Lung (tissue), 12 donors: ENCODE data around the gene GALT. TPM values are rescaled to one million over a fixed set of nuclear protein-coding genes. Genes with fewer than 3 reads are reported as not detected.

ENCODE experiments used
- ATAC-seq: fragments of 200-7000 bp; cut with Tn5 transposase; one replicate; pipeline ENCODE4 v1.9.1; 2020; ENCODE audit warnings: moderate number of reproducible peaks; ENCODE audit not compliant: insufficient read depth, low FRiP score
- DNase-seq, 3 donors: peaks; one replicate each; pipeline ENCODE4 v3.0.0-alpha.2; 2013 to 2017
- H3K27ac ChIP-seq, 2 donors: one replicate each; pipeline ENCODE4 v1.5.1; 2013; ENCODE audit warnings: mild to moderate bottlenecking in 2 of 2, moderate library complexity in 2 of 2, control low read depth in 1 of 2, inconsistent platforms in 1 of 2, low read depth in 1 of 2, low read length in 1 of 2
- H3K27me3 ChIP-seq, 3 donors: one replicate each; pipeline ENCODE4 v1.5.1; 2013; ENCODE audit warnings: low read length in 2 of 3; ENCODE audit not compliant: control insufficient read depth in 3 of 3, insufficient read depth in 3 of 3
- H3K36me3 ChIP-seq, 4 donors: one replicate each; pipeline ENCODE4 v1.5.1; 2013; ENCODE audit warnings: low read length in 4 of 4, mild to moderate bottlenecking in 1 of 4, moderate library complexity in 1 of 4; ENCODE audit not compliant: control insufficient read depth in 4 of 4, insufficient read depth in 4 of 4
- H3K4me1 ChIP-seq, 5 donors: one replicate each; pipeline ENCODE4 v1.5.1; 2013; ENCODE audit warnings: low read length in 5 of 5, mild to moderate bottlenecking in 2 of 5, moderate library complexity in 1 of 5; ENCODE audit not compliant: control insufficient read depth in 5 of 5, insufficient read depth in 5 of 5
- H3K4me3 ChIP-seq: one replicate; pipeline ENCODE4 v1.5.1; 2013; ENCODE audit warnings: mild to moderate bottlenecking, control low read depth, moderate library complexity
- H3K9ac ChIP-seq, 2 donors: one replicate each; pipeline ENCODE4 v1.5.1; 2013; ENCODE audit warnings: low read length in 2 of 2, control low read depth in 1 of 2; ENCODE audit not compliant: insufficient read depth in 1 of 2
- H3K9me3 ChIP-seq, 4 donors: one replicate each; pipeline ENCODE4 v1.5.1; 2013; ENCODE audit warnings: low read length in 3 of 4, mild to moderate bottlenecking in 1 of 4, moderate library complexity in 1 of 4; ENCODE audit not compliant: control insufficient read depth in 4 of 4, insufficient read depth in 3 of 4
- CTCF ChIP-seq: IDR thresholded peaks from 2 replicates; pipeline ENCODE4 v1.5.1; 2012; ENCODE audit warnings: mild to moderate bottlenecking; ENCODE audit errors: control extremely low read depth, extremely low read depth
- WGBS, 2 donors: extraction: QIAGEN DNeasy Blood & Tissue Kit; methylation state at CpG; one replicate each; pipeline ENCODE4 v1.1.7; 2013; 5-methylcytosine and 5-hydroxymethylcytosine counted together
- polyA plus RNA-seq, 2 donors: library from polyadenylated mRNA; stranded (reverse); fragments of 200-250 nt; gene quantifications; one replicate each; pipeline ENCODE4 v1.2.1, GENCODE V29; 2013
- total RNA-seq, 2 donors: library from RNA; depleted of rRNA in 1 of 2; stranded (reverse); fragments of >200 nt in 1 of 2; gene quantifications; one replicate each; pipeline ENCODE4 v1.2.1, GENCODE V29; 2014 to 2021
- donor health status: control.
- donor health status: control.
- donor health status: Bipolar disorder and iron deficiency.
- donor health status: healthy.
- donor health status: DM: yes; HTN: yes; CAD: no.

Gene GALT
- total and polyA plus RNA-seq, 4 donors: 23.9 to 53.0 (median 41.4) TPM

GRCh38 chr9:34690983-34691935, 44.8 kb downstream of the GALT start, which contains the start of gene CCL19:
Gene CCL19, minus strand, starts transcription at chr9:34691276. Its CDS starts 137 bp downstream, at chr9:34691139.
- no peak for TF ChIP-seq CTCF
- Histone ChIP-seq H3K4me1 (peaks cover 0 to 4% (median 0%) of the 10 kb centered on the region in 5 donors), H3K27me3 (no peaks in the 10 kb centered on the region), H3K27ac (no peak within 1 kb of the TSS), H3K4me3 (no peak within 1 kb of the TSS), H3K9me3 (no peaks in the 10 kb centered on the region), H3K9ac (no peak within 1 kb of the TSS), H3K36me3 (no peaks in the 10 kb centered on the region)
- 42 to 56% methylated on average over 6 of the region's 6 CpGs for WGBS, 2 donors
- peak in 1 of 3 donors; percentile 26 for DNase-seq
- peak; percentile 32 for ATAC-seq

GRCh38 chr9:34691936-34692315, 45.5 kb downstream of the GALT start:
- TF ChIP-seq CTCF: no peak
- Histone ChIP-seq H3K4me1 (peaks cover 0 to 4% (median 0%) of the 10 kb centered on the region in 5 donors), H3K36me3 (no peaks in the 10 kb centered on the region), H3K27me3 (no peaks in the 10 kb centered on the region), H3K9me3 (no peaks in the 10 kb centered on the region), H3K27ac (no peak overlapping the region), H3K4me3 (no peak overlapping the region), H3K9ac (no peak overlapping the region)
- DNase-seq: no peak
- WGBS, 2 donors: 65 to 70% methylated on average over 5 of the region's 5 CpGs
- ATAC-seq: no peak

GRCh38 chr9:34693560-34693959, 47.1 kb downstream of the GALT start:
- H3K27me3 ChIP-seq: no peaks in the 10 kb centered on the region
- H3K9me3 ChIP-seq: no peaks in the 10 kb centered on the region
- H3K4me1 ChIP-seq: peaks cover 0 to 4% (median 0%) of the 10 kb centered on the region in 5 donors
- no peak for TF ChIP-seq CTCF
- H3K4me3 ChIP-seq: no peak overlapping the region
- DNase-seq (no peak), ATAC-seq (no peak)
- no peak overlapping the region for H3K9ac ChIP-seq
- H3K27ac ChIP-seq: no peak overlapping the region
- no peaks in the 10 kb centered on the region for H3K36me3 ChIP-seq
- 77 to 86% methylated on average over 2 of the region's 2 CpGs for WGBS, 2 donors
